Measurements from ENCODE around the gene POLR1D. TPM values are rescaled to one million over a fixed set of nuclear protein-coding genes. Genes with fewer than 3 reads are reported as not detected.

POLR1D gene
- total and polyA plus RNA-seq, 4 donors = 31.4 to 45.0 (median 33.6) TPM

GRCh38 chr13:27636589-27637288, 15.0 kb downstream of the POLR1D start:
- TF ChIP-seq REST (IDR thresholded peaks at IDR 0.05) (no peak), TAF1 (conservative IDR thresholded peaks at IDR 0.05) (no peak), EGR1 (IDR thresholded peaks at IDR 0.05; ENCODE audit: low read depth in 2 of 2) (no peak), SP1 (IDR thresholded peaks at IDR 0.05) (no peak), JUND (IDR thresholded peaks at IDR 0.05) (no peak), MAX (IDR thresholded peaks at IDR 0.05) (no peak), FOXA2 (IDR thresholded peaks at IDR 0.05) (no peak), HNF4G (IDR thresholded peaks at IDR 0.05) (no peak), RXRA (IDR thresholded peaks at IDR 0.05) (no peak), NR2F2 (IDR thresholded peaks at IDR 0.05) (no peak), RAD21 (IDR thresholded peaks at IDR 0.05) (no peak), ZBTB33 (IDR thresholded peaks at IDR 0.05) (no peak), CTCF (IDR thresholded peaks at IDR 0.05; ENCODE audit: low read depth, low read length, missing input control) (no peak), YY1 (IDR thresholded peaks at IDR 0.05) (no peak)
- H3K36me3 ChIP-seq (ENCODE audit: control insufficient read depth in 4 of 4, insufficient read depth in 3 of 4, low read depth in 1 of 4, low read length in 3 of 4) = no peaks in the 10 kb centered on the region
- H3K4me3 ChIP-seq (ENCODE audit: low read depth in 1 of 3, low read length in 3 of 3) = no peak overlapping the region
- no peaks in the 10 kb centered on the region for H3K9me3 ChIP-seq (ENCODE audit: control insufficient read depth in 4 of 4, low read length in 3 of 4)
- DNase-seq (ENCODE audit: low spot score) = no peak
- no peaks in the 10 kb centered on the region for H3K27me3 ChIP-seq (ENCODE audit: control insufficient read depth in 4 of 4, insufficient read depth in 4 of 4, low read length in 3 of 4)
- 81% methylated on average over 6 of the region's 6 CpGs for WGBS
- H3K9ac ChIP-seq (ENCODE audit: low read depth in 1 of 2, low read length in 2 of 2) = no peak overlapping the region
- peaks cover 1 to 11% (median 2%) of the 10 kb centered on the region in 4 donors for H3K4me1 ChIP-seq (ENCODE audit: control insufficient read depth in 4 of 4, insufficient read depth in 4 of 4, low read length in 3 of 4)
- no peak overlapping the region for H3K27ac ChIP-seq (ENCODE audit: low read depth in 1 of 2, low read length in 2 of 2)

- Histone ChIP-seq H3K4me1 (ENCODE audit: control insufficient read depth in 4 of 4, insufficient read depth in 4 of 4, low read length in 3 of 4) (peaks cover 1 to 15% (median 7%) of the 10 kb centered on the region in 4 donors), H3K9ac (ENCODE audit: low read depth in 1 of 2, low read length in 2 of 2) (no peak overlapping the region), H3K4me3 (ENCODE audit: low read depth in 1 of 3, low read length in 3 of 3) (no peak overlapping the region), H3K27ac (ENCODE audit: low read depth in 1 of 2, low read length in 2 of 2) (no peak overlapping the region), H3K9me3 (ENCODE audit: control insufficient read depth in 4 of 4, low read length in 3 of 4) (no peaks in the 10 kb centered on the region), H3K27me3 (ENCODE audit: control insufficient read depth in 4 of 4, insufficient read depth in 4 of 4, low read length in 3 of 4) (no peaks in the 10 kb centered on the region), H3K36me3 (ENCODE audit: control insufficient read depth in 4 of 4, insufficient read depth in 3 of 4, low read depth in 1 of 4, low read length in 3 of 4) (no peaks in the 10 kb centered on the region)
- no peak for TF ChIP-seq RAD21 (IDR thresholded peaks at IDR 0.05)
- no peak for TF ChIP-seq ATF3 (IDR thresholded peaks at IDR 0.05)
- no peak for TF ChIP-seq SP1 (IDR thresholded peaks at IDR 0.05)
- TF ChIP-seq CTCF (IDR thresholded peaks at IDR 0.05; ENCODE audit: low read depth, low read length, missing input control) = no peak
- peak in 1 of 2 donors; percentile 10 for TF ChIP-seq HNF4A (conservative IDR thresholded peaks at IDR 0.05)
- TF ChIP-seq REST (IDR thresholded peaks at IDR 0.05) = no peak
- no peak for TF ChIP-seq RXRA (IDR thresholded peaks at IDR 0.05)
- DNase-seq (ENCODE audit: low spot score) = no peak
- WGBS = 99% methylated on average over 1 of the region's 1 CpG
Measured at GRCh38 chr13:27637289-27637626, 15.6 kb downstream of the POLR1D start.
